Measurements from ENCODE around the gene VLDLR. TPM values are rescaled to one million over a fixed set of nuclear protein-coding genes. Genes with fewer than 3 reads are reported as not detected.

VLDLR gene
- total RNA-seq, 1 donor from 2014 or later: 47.8 TPM

DNA sequence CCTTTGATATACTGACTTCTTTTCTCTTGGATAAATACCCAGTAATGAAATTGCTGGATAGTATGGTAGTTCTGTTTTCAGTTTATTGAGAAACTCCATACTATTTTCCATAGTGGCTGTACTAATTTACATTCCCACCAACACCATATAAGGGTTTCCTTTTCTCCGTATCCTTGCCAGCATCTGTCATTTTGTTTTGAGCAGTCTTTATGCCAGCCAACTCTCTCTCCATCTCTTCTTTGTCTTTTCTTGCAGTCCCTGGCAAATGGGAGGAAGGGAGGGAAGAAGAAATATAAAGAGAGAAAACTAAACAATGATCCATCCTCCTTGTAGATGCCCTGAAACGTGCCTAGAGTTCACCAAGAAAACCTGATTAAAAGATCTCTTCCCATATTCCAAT is 9.6 kb upstream of the VLDLR start:
- Mint-ChIP-seq H3K27me3 (ENCODE audit: low read depth) (no peaks in the 10 kb centered on the region), H3K4me1 (peaks cover 39% of the 10 kb centered on the region), H3K36me3 (no peaks in the 10 kb centered on the region), H3K27ac (no peak overlapping the region), H3K4me3 (no peak overlapping the region), H3K9me3 (no peaks in the 10 kb centered on the region)
- no peak for DNase-seq (ENCODE audit: low spot score in 2 of 2, unreplicated experiment in 2 of 2)
- TF ChIP-seq CTCF (IDR thresholded peaks at IDR 0.05; ENCODE audit: unreplicated experiment): no peak

- H3K27ac Mint-ChIP-seq: no peak overlapping the region
- TF ChIP-seq CTCF (IDR thresholded peaks at IDR 0.05; ENCODE audit: unreplicated experiment): no peak
- no peaks in the 10 kb centered on the region for H3K27me3 Mint-ChIP-seq (ENCODE audit: low read depth)
- no peak for DNase-seq (ENCODE audit: low spot score in 2 of 2, unreplicated experiment in 2 of 2)
- peaks cover 4% of the 10 kb centered on the region for H3K9me3 Mint-ChIP-seq
- H3K4me1 Mint-ChIP-seq: peaks cover 22% of the 10 kb centered on the region
- no peaks in the 10 kb centered on the region for H3K36me3 Mint-ChIP-seq
- H3K4me3 Mint-ChIP-seq: no peak overlapping the region
These were observed 7.8 kb upstream of the VLDLR start for GRCh38 chr9:2613730-2614271.

DNA sequence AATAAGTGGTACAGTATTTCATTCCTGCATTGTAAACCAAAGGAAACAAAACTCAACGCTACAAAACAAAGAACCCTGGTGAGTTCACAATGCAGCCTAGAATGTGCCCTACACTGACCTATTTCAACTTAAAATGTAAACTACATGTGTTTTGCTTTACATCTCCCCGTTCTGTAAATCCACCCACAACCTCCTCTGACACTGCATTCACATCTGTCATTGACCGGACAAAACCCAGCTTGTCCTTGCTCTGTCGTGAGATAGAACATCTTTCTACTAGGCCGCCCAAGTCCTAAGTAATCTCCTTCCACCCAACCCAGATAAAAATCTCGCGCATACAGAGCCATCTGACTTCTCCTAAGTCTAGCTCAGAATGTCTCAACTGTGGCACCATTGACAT is 6.1 kb upstream of the VLDLR start:
- Mint-ChIP-seq H3K36me3 (no peaks in the 10 kb centered on the region), H3K27me3 (ENCODE audit: low read depth) (peaks cover 5% of the 10 kb centered on the region), H3K4me1 (peaks cover 19% of the 10 kb centered on the region), H3K9me3 (peaks cover 4% of the 10 kb centered on the region), H3K4me3 (no peak overlapping the region), H3K27ac (no peak overlapping the region)
- TF ChIP-seq CTCF (IDR thresholded peaks at IDR 0.05; ENCODE audit: unreplicated experiment): no peak
- no peak for DNase-seq (ENCODE audit: low spot score in 2 of 2, unreplicated experiment in 2 of 2)

DNA sequence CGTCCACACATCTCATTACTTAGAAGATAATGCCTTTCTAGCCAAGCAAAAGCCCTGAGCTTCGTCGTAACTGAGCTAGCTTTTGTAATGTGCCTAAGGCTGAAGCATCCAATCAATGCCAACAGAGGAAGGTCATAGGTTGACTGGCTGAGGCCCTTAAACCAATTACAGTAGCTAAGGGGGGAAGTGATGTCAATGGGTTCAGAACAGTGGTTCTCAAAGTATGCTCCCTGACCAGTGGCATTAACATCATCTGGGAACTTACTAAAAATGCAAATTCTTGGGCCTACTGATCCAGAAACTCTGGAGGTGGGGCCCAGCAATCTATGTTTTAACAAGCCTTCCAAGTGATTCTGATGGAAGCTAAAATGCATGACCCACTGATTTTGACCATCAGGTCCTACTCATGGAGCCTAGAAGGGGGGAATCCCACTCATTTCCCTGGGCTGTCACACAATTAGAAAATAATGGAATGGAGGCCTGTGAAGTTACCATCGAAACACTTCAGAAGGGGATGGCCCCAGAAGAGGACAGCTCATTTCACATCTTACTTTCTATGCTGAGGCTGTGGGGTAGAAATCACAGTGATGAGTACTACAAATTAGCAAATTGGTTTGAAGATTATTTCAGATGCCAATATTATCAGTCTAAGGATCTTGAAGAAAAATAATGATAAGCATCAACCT is 4.8 kb upstream of the VLDLR start:
- Mint-ChIP-seq H3K4me3 (no peak overlapping the region), H3K9me3 (peaks cover 4% of the 10 kb centered on the region), H3K27ac (no peak overlapping the region), H3K27me3 (ENCODE audit: low read depth) (peaks cover 5% of the 10 kb centered on the region), H3K4me1 (peaks cover 15% of the 10 kb centered on the region), H3K36me3 (no peaks in the 10 kb centered on the region)
- TF ChIP-seq CTCF (IDR thresholded peaks at IDR 0.05; ENCODE audit: unreplicated experiment): no peak
- DNase-seq (ENCODE audit: low spot score in 2 of 2, unreplicated experiment in 2 of 2): no peak

GRCh38 chr9:2618289-2618688 is 3.3 kb upstream of the VLDLR start:
- H3K4me3 Mint-ChIP-seq: no peak overlapping the region
- H3K9me3 Mint-ChIP-seq: peaks cover 4% of the 10 kb centered on the region
- no peak for TF ChIP-seq CTCF (IDR thresholded peaks at IDR 0.05; ENCODE audit: unreplicated experiment)
- no peak overlapping the region for H3K27ac Mint-ChIP-seq
- H3K4me1 Mint-ChIP-seq: peaks cover 15% of the 10 kb centered on the region
- DNase-seq (ENCODE audit: low spot score in 2 of 2, unreplicated experiment in 2 of 2): no peak
- H3K36me3 Mint-ChIP-seq: no peaks in the 10 kb centered on the region
- peaks cover 5% of the 10 kb centered on the region for H3K27me3 Mint-ChIP-seq (ENCODE audit: low read depth)

Measured in mesothelial cell of epicardium (in vitro differentiated cells).